NT2/D1 (cell line): ENCODE data around the gene USP31.

Source experiments
- SUZ12 ChIP-seq: IDR thresholded peaks from 2 replicates; pipeline ENCODE4 v1.6.1; 2011; ENCODE audit not compliant: insufficient read length, insufficient read depth; ENCODE audit errors: extremely low read depth
- YY1 ChIP-seq: IDR thresholded peaks from 2 replicates; pipeline ENCODE4 v1.6.1; 2011; ENCODE audit not compliant: insufficient read length, insufficient read depth
- ZNF274 ChIP-seq: IDR thresholded peaks from 2 replicates; pipeline ENCODE4 v1.6.1; 2011; ENCODE audit warnings: mild to moderate bottlenecking, low read depth, low read length

- TF ChIP-seq ZNF274, result no peak
- no peak for TF ChIP-seq YY1
- no peak for TF ChIP-seq SUZ12
Observed at GRCh38 chr16:23124315-23124714, 24.9 kb downstream of the USP31 start.
